ENCODE results near the gene PTPA.
"Not testable (repeated sequence)": the region's sequence is repeated elsewhere in the genome, so short reads cannot be mapped to it uniquely, and the experiment has no call there.

The PTPA gene

GRCh38 chr9:129154866-129155477 is 43.8 kb downstream of the PTPA start:
- Histone ChIP-seq H3K36me3 (replicated peaks) (peaks cover 6% of the 10 kb centered on the region), H3K4me3 (ENCODE audit: low read depth, low read length) (no peak overlapping the region), H3K27ac (no peak overlapping the region), H3K27me3 (replicated peaks) (no peaks in the 10 kb centered on the region)
- no peak for DNase-seq
- in situ Hi-C loops (cut with HindIII; ENCODE audit: low pct_ligation_motif_present, low sequenced_read_pairs), result loop anchor here (25.0 kb wide), 1 partner anchor 182 kb away; no protein-coding TSS in a partner anchor
- TF ChIP-seq, protein P1, sequence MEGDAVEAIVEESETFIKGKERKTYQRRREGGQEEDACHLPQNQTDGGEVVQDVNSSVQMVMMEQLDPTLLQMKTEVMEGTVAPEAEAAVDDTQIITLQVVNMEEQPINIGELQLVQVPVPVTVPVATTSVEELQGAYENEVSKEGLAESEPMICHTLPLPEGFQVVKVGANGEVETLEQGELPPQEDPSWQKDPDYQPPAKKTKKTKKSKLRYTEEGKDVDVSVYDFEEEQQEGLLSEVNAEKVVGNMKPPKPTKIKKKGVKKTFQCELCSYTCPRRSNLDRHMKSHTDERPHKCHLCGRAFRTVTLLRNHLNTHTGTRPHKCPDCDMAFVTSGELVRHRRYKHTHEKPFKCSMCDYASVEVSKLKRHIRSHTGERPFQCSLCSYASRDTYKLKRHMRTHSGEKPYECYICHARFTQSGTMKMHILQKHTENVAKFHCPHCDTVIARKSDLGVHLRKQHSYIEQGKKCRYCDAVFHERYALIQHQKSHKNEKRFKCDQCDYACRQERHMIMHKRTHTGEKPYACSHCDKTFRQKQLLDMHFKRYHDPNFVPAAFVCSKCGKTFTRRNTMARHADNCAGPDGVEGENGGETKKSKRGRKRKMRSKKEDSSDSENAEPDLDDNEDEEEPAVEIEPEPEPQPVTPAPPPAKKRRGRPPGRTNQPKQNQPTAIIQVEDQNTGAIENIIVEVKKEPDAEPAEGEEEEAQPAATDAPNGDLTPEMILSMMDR (IDR thresholded peaks at IDR 0.05; ENCODE audit: low read depth, low read length, missing control alignments), result no peak

GRCh38 chr9:129156163-129156562 is 44.9 kb downstream of the PTPA start:
- TF ChIP-seq, protein P1 (IDR thresholded peaks at IDR 0.05; ENCODE audit: low read depth, low read length, missing control alignments), result no peak
- no peak for DNase-seq
- no peak overlapping the region for H3K27ac ChIP-seq
- H3K36me3 ChIP-seq (replicated peaks), result peaks cover 6% of the 10 kb centered on the region
- H3K27me3 ChIP-seq (replicated peaks), result no peaks in the 10 kb centered on the region
- H3K4me3 ChIP-seq (ENCODE audit: low read depth, low read length), result no peak overlapping the region
- in situ Hi-C loops (cut with HindIII; ENCODE audit: low pct_ligation_motif_present, low sequenced_read_pairs), result loop anchor here (25.0 kb wide), 1 partner anchor 181 kb away; no protein-coding TSS in a partner anchor

- Histone ChIP-seq H3K4me3 (ENCODE audit: low read depth, low read length) (no peak overlapping the region), H3K27ac (no peak overlapping the region), H3K27me3 (replicated peaks) (no peaks in the 10 kb centered on the region), H3K36me3 (replicated peaks) (no peaks in the 10 kb centered on the region)
- TF ChIP-seq, protein P1 (IDR thresholded peaks at IDR 0.05; ENCODE audit: low read depth, low read length, missing control alignments), result no peak
- in situ Hi-C loops (cut with HindIII; ENCODE audit: low pct_ligation_motif_present, low sequenced_read_pairs), result loop anchor here (25.0 kb wide), 1 partner anchor 176 kb away; no protein-coding TSS in a partner anchor
- peak; percentile 18 for DNase-seq
These were observed 49.7 kb downstream of the PTPA start for GRCh38 chr9:129160712-129161533.

- H3K27me3 ChIP-seq (replicated peaks), result no peaks in the 10 kb centered on the region
- no peak for DNase-seq
- TF ChIP-seq, protein P1 (IDR thresholded peaks at IDR 0.05; ENCODE audit: low read depth, low read length, missing control alignments), result no peak
- in situ Hi-C loops (cut with HindIII; ENCODE audit: low pct_ligation_motif_present, low sequenced_read_pairs), result loop anchor here (25.0 kb wide), 1 partner anchor 176 kb away; no protein-coding TSS in a partner anchor
- H3K27ac ChIP-seq, result no peak overlapping the region
- H3K4me3 ChIP-seq (ENCODE audit: low read depth, low read length), result no peak overlapping the region
- H3K36me3 ChIP-seq (replicated peaks), result no peaks in the 10 kb centered on the region
These were observed 50.3 kb downstream of the PTPA start for GRCh38 chr9:129161534-129161837.

DNA sequence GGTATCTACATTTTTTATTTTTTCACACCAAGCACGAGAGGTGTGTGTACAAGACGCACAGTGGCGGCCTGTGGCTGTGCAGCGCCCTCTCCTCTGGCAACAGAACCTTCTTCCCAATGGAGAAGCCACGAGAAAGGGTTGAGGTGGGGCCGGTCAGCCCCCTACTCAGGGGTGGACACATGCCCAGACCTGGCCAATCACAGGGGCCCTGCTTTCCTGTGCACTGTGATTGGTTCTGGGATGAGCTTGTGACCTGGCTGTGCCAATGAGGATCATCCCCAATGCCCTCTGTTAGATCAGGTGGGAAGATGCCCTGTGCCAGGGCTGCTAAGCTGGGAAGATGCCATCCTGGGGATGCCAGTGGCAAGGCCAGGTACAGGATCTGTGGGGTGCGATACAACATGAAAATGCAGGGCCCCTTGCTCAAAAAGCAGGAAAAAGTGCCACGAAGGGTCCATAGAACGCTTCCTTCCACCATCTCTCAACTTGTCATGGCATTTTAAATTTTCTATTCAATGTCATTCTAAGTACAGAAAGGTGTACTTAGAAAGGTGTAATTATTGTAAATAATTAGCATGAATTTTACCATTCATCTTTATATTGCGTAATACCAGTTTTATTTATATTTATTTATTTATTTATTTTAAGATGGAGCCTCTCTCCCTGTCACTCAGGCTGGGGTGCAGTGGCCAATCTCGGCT is 51.4 kb downstream of the PTPA start:
- TF ChIP-seq, protein P1 (IDR thresholded peaks at IDR 0.05; ENCODE audit: low read depth, low read length, missing control alignments), result no peak
- no peak for DNase-seq
- no peaks in the 10 kb centered on the region for H3K27me3 ChIP-seq (replicated peaks)
- no peaks in the 10 kb centered on the region for H3K36me3 ChIP-seq (replicated peaks)
- in situ Hi-C loops (cut with HindIII; ENCODE audit: low pct_ligation_motif_present, low sequenced_read_pairs), result loop anchor here (25.0 kb wide), 1 partner anchor 175 kb away; no protein-coding TSS in a partner anchor
- H3K4me3 ChIP-seq (ENCODE audit: low read depth, low read length), result no peak overlapping the region
- no peak overlapping the region for H3K27ac ChIP-seq

GRCh38 chr9:129163198-129163670 is 52.0 kb downstream of the PTPA start:
- not testable (repeated sequence) for DNase-seq; H3K4me3 ChIP-seq (ENCODE audit: low read depth, low read length); H3K27ac ChIP-seq; H3K27me3 ChIP-seq (replicated peaks); H3K36me3 ChIP-seq (replicated peaks)
- in situ Hi-C loops (cut with HindIII; ENCODE audit: low pct_ligation_motif_present, low sequenced_read_pairs), result loop anchor here (25.0 kb wide), 1 partner anchor 174 kb away; no protein-coding TSS in a partner anchor

Measured in brain microvascular endothelial cell (primary cell).